ENCODE results near the gene TIGD6. TPM values are rescaled to one million over a fixed set of nuclear protein-coding genes. Genes with fewer than 3 reads are reported as not detected.

The TIGD6 gene
- total and polyA plus RNA-seq, 9 of the 15 experiments (the other 6 are each of a cell fraction or from before 2014, with no cell fraction given) = 1.8 to 6.3 (median 3.9) TPM

DNA sequence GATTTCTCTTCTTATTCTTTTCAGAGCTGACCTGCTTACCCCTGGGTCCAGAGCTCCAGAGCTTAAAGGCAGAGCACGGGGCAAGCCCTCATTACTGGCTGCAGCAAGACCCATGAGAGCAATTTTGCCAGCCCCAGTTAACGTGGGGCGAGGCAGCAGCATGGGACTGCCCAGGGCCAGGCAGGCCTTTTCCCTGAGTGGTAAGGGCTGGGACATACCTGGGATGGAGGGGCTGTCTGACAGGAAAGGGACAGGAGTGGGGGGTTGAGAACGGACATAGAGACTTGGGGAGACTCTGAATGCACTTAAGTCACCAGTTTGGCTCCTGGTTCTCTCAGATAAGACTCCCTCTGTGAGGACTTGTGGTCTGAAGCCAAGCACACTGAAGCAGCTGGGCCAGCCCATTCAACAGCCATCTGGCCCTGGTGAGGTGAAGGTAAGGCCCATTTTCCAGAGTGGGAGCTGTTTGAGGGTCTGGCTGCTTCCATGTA lies 26.3 kb upstream of the TIGD6 start:
- Histone ChIP-seq H3K4me1 (replicated peaks in 1 of 2; ENCODE audit: control insufficient read depth in 2 of 2, insufficient read depth in 2 of 2, low read length in 2 of 2) (peaks cover 15 to 23% of the 10 kb centered on the region in 2 experiments; a peak in 4 of 5 replicates), H2AFZ (ENCODE audit: low read depth, low read length) (no peak overlapping the region), H3K9me1 (ENCODE audit: control insufficient read depth, insufficient read depth, low read length) (no peaks in the 10 kb centered on the region), H3K9ac (ENCODE audit: insufficient read depth in 1 of 2, low read depth in 2 of 2, low read length in 2 of 2) (peak overlapping the region; percentile 28 to 64; a peak in 2 of 4 replicates), H3K79me2 (ENCODE audit: control insufficient read depth, insufficient read depth, low read length) (no peaks in the 10 kb centered on the region; the same call in 2 of the 3 replicates), H3K9me3 (replicated peaks; ENCODE audit: control insufficient read depth, insufficient read depth, low read depth, low read length) (no peaks in the 10 kb centered on the region), H3K27me3 (ENCODE audit: control insufficient read depth in 2 of 2, insufficient read depth in 2 of 2, low read length in 2 of 2) (no peaks in the 10 kb centered on the region), H3K4me2 (ENCODE audit: insufficient read depth, low read length) (peak overlapping the region; percentile 62), H4K20me1 (replicated peaks; ENCODE audit: control insufficient read depth, insufficient read depth, low read length) (no peaks in the 10 kb centered on the region), H3K4me3 (no peak overlapping the region), H3K27ac (ENCODE audit: extremely low read depth, low read depth, low read length) (peak overlapping the region; percentile 66), H3K36me3 (ENCODE audit: control insufficient read depth, insufficient read depth, low read length) (peaks cover 94% of the 10 kb centered on the region)
- FAIRE-seq (peak; percentile 99), ATAC-seq (peak; percentile 97), DNase-seq (ENCODE audit: extremely low read depth in 1 of 4, low spot score in 3 of 4) (peak; percentile 72 to 93 (median 81))
- intact Hi-C loops (cut with micrococcal nuclease) (loop anchor here (10.0 kb wide), 2 partner anchors 88 to 328 kb away; partner anchors contain the start of gene TCOF1), in situ Hi-C loops (cut with MboI) (no loop called here)
- no TSS peak for BruUV-seq (replicated peaks)
- ChIA-PET POLR2A (interaction anchor here (0.6 to 1.9 kb wide), 12 partner anchors 9 to 192 kb away, joined by 3 to 12 read pairs (median 3); partner anchors contain the start of gene TIGD6), CTCF (ENCODE audit: low intra/inter-chr PET ratio) (interaction anchor here (0.6 kb wide), 1 partner anchor 281 kb away, joined by 7 read pairs; no protein-coding TSS in a partner anchor)
- WGBS (ENCODE audit: insufficient coverage, low coverage, missing lambda C conversion rate) = 20% methylated on average over 4 of the region's 4 CpGs
- TF ChIP-seq CXXC5 (CRISPR knock-in tag; IDR thresholded peaks at IDR 0.05) (0 out of 2 replicates have a peak, but pooled peaks have one; percentile 34), ATF1 (CRISPR knock-in tag; IDR thresholded peaks at IDR 0.05) (no peak), ATF1 (tag; IDR thresholded peaks at IDR 0.05) (0 out of 2 replicates have a peak, but pooled peaks have one; percentile 16), EHMT2 (IDR thresholded peaks at IDR 0.05) (peak; percentile 43; the same call in 1 of the 2 replicates), MTA2 (IDR thresholded peaks at IDR 0.05; ENCODE audit: low read depth) (peak; percentile 81), LEF1 (IDR thresholded peaks at IDR 0.05) (peak; percentile 18; the same call in 1 of the 2 replicates), RUNX1 (IDR thresholded peaks at IDR 0.05; ENCODE audit: low read depth) (0 out of 2 replicates have a peak, but pooled peaks have one; percentile 40), ARNT (IDR thresholded peaks at IDR 0.05) (peak; percentile 25 to 52; a peak in 2 of 4 replicates), ZNF589 (CRISPR knock-in tag; IDR thresholded peaks at IDR 0.05; ENCODE audit: low read depth) (peak; percentile 26; the same call in 1 of the 2 replicates), ZFP36 (IDR thresholded peaks at IDR 0.05; ENCODE audit: low read depth, low read length, partially characterized antibody) (no peak), ZNF184 (CRISPR knock-in tag; IDR thresholded peaks at IDR 0.05) (no peak), CREM (IDR thresholded peaks at IDR 0.05; ENCODE audit: low read depth) (no peak)
- TF ChIP-seq, protein P1, sequence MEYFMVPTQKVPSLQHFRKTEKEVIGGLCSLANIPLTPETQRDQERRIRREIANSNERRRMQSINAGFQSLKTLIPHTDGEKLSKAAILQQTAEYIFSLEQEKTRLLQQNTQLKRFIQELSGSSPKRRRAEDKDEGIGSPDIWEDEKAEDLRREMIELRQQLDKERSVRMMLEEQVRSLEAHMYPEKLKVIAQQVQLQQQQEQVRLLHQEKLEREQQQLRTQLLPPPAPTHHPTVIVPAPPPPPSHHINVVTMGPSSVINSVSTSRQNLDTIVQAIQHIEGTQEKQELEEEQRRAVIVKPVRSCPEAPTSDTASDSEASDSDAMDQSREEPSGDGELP (CRISPR knock-in tag; IDR thresholded peaks at IDR 0.05; ENCODE audit: borderline replicate concordance) = peak; percentile 92
- TF ChIP-seq, protein P2, sequence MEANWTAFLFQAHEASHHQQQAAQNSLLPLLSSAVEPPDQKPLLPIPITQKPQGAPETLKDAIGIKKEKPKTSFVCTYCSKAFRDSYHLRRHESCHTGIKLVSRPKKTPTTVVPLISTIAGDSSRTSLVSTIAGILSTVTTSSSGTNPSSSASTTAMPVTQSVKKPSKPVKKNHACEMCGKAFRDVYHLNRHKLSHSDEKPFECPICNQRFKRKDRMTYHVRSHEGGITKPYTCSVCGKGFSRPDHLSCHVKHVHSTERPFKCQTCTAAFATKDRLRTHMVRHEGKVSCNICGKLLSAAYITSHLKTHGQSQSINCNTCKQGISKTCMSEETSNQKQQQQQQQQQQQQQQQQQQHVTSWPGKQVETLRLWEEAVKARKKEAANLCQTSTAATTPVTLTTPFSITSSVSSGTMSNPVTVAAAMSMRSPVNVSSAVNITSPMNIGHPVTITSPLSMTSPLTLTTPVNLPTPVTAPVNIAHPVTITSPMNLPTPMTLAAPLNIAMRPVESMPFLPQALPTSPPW (CRISPR knock-in tag; IDR thresholded peaks at IDR 0.05) = peak; percentile 42; the same call in 1 of the 2 replicates
- TF ChIP-seq, protein P3, sequence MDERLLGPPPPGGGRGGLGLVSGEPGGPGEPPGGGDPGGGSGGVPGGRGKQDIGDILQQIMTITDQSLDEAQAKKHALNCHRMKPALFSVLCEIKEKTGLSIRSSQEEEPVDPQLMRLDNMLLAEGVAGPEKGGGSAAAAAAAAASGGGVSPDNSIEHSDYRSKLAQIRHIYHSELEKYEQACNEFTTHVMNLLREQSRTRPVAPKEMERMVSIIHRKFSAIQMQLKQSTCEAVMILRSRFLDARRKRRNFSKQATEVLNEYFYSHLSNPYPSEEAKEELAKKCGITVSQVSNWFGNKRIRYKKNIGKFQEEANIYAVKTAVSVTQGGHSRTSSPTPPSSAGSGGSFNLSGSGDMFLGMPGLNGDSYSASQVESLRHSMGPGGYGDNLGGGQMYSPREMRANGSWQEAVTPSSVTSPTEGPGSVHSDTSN (CRISPR knock-in tag; IDR thresholded peaks at IDR 0.05; ENCODE audit: low read depth) = no peak
- TF ChIP-seq, protein P3 (tag; conservative IDR thresholded peaks at IDR 0.05; ENCODE audit: low read depth) = 0 out of 2 replicates have a peak, but pooled peaks have one; percentile 11
- TF ChIP-seq, protein P4, sequence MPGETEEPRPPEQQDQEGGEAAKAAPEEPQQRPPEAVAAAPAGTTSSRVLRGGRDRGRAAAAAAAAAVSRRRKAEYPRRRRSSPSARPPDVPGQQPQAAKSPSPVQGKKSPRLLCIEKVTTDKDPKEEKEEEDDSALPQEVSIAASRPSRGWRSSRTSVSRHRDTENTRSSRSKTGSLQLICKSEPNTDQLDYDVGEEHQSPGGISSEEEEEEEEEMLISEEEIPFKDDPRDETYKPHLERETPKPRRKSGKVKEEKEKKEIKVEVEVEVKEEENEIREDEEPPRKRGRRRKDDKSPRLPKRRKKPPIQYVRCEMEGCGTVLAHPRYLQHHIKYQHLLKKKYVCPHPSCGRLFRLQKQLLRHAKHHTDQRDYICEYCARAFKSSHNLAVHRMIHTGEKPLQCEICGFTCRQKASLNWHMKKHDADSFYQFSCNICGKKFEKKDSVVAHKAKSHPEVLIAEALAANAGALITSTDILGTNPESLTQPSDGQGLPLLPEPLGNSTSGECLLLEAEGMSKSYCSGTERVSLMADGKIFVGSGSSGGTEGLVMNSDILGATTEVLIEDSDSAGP (CRISPR knock-in tag; IDR thresholded peaks at IDR 0.05) = no peak
